HG03520 (cell line): ENCODE data around the gene ZNF212.

Experiments used
- ATAC-seq: cut with Tn5 transposase; IDR thresholded peaks from one replicate; pipeline ENCODE4 v1.9.1; 2021; ENCODE audit warnings: mild to moderate bottlenecking, moderate library complexity; ENCODE audit not compliant: unreplicated experiment

The ZNF212 gene

DNA sequence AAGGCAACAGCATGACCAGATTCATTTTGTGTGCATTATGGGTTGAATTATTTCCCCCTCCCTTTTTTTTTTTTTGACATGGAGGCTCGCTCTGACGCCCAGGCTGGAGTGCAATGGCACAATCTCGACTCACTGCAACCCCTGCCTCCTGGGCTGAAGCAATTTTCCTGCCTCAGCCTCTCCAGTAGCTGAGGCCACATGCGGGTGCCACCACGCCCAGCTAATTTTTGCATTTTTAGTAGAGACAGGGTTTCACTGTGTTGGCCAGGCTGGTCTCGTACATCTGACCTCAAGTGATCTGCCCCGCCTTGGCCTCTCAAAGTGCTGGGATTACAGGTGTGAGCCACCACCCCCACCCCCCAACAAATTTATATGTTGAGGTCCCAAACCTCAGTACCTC, 64.6 kb downstream of the ZNF212 start:
- ATAC-seq, result no peak
